Hippocampal formation (tissue), 2 donors: ENCODE results near the gene L3MBTL1.
"Not testable (repeated sequence)": the region's sequence is repeated elsewhere in the genome, so short reads cannot be mapped to it uniquely, and the experiment has no call there.

Source experiments
- DNase-seq, 2 donors: peaks; one replicate each; lab custom pipeline; 2025; lab: John Stamatoyannopoulos, UW

L3MBTL1 gene

GRCh38 chr20:43559147-43559987 lies 51.9 kb downstream of the L3MBTL1 start:
- no peak for DNase-seq

GRCh38 chr20:43560974-43561373 lies 53.5 kb downstream of the L3MBTL1 start:
- no peak for DNase-seq

- DNase-seq: peak in 1 of 2 donors; percentile 6
These were observed 55.9 kb downstream of the L3MBTL1 start for GRCh38 chr20:43563429-43563828.

GRCh38 chr20:43563991-43564390 lies 56.5 kb downstream of the L3MBTL1 start:
- DNase-seq: no peak

GRCh38 chr20:43564455-43564854 lies 57.0 kb downstream of the L3MBTL1 start:
- DNase-seq: no peak

GRCh38 chr20:43564993-43565757 lies 57.7 kb downstream of the L3MBTL1 start:
- DNase-seq: peak; percentile 72 to 81

- DNase-seq: peak in 1 of 2 donors; percentile 12
These were observed 58.2 kb downstream of the L3MBTL1 start for GRCh38 chr20:43565758-43566104.

GRCh38 chr20:43567477-43567876 lies 60.0 kb downstream of the L3MBTL1 start:
- DNase-seq: no peak

- DNase-seq: no peak
These were observed 61.2 kb downstream of the L3MBTL1 start for GRCh38 chr20:43568706-43569105.

- no peak for DNase-seq
These were observed 61.8 kb downstream of the L3MBTL1 start for GRCh38 chr20:43569282-43569681.

- no peak for DNase-seq
These were observed 63.0 kb downstream of the L3MBTL1 start for GRCh38 chr20:43570496-43570895.

GRCh38 chr20:43571310-43571709 lies 63.8 kb downstream of the L3MBTL1 start:
- no peak for DNase-seq

- no peak for DNase-seq
These were observed 64.3 kb downstream of the L3MBTL1 start for GRCh38 chr20:43571771-43572170.

- no peak for DNase-seq
These were observed 65.4 kb downstream of the L3MBTL1 start for GRCh38 chr20:43572891-43573290.

GRCh38 chr20:43576108-43576507 lies 68.6 kb downstream of the L3MBTL1 start:
- no peak for DNase-seq

GRCh38 chr20:43579861-43580793 lies 72.6 kb downstream of the L3MBTL1 start:
- no peak for DNase-seq

- no peak for DNase-seq
These were observed 75.8 kb downstream of the L3MBTL1 start for GRCh38 chr20:43583133-43583864.

- DNase-seq: peak in 1 of 2 donors; percentile 46
These were observed 76.5 kb downstream of the L3MBTL1 start for GRCh38 chr20:43583982-43584432.

GRCh38 chr20:43584448-43585136 lies 77.1 kb downstream of the L3MBTL1 start:
- no peak for DNase-seq

GRCh38 chr20:43586641-43587040 lies 79.1 kb downstream of the L3MBTL1 start:
- no peak for DNase-seq

- not testable (repeated sequence) for DNase-seq
These were observed 81.0 kb downstream of the L3MBTL1 start for GRCh38 chr20:43588526-43588925.
